HepG2 (cell line): ENCODE data around the gene ANAPC1. TPM values are rescaled to one million over a fixed set of nuclear protein-coding genes. Genes with fewer than 3 reads are reported as not detected.
"Not testable (repeated sequence)": the region's sequence is repeated elsewhere in the genome, so short reads cannot be mapped to it uniquely, and the experiment has no call there.

Experiments
- ATAC-seq: fragments of 200-7000 bp; cut with Tn5 transposase; 3 replicates; pipeline ENCODE4 v1.9.1; 2020; ENCODE audit warnings: mild to moderate bottlenecking, moderate library complexity
- BruUV-seq: library from RNA; stranded (reverse); fragments of 400-500 nt; replicated peaks from 2 replicates; lab custom pipeline; 2021; lab: Mats Ljungman, UMichigan
- CTCF ChIA-PET: fragments of 300-600 bp; formaldehyde crosslinking; extraction: SDS; loops from one replicate; lab custom pipeline; 2021; ENCODE audit warnings: low total read pairs, inconsistent platforms, low intra/inter-chr PET ratio; lab: Yijun Ruan, JAX
- POLR2A ChIA-PET: fragments of 350-600 bp; sonication (Branson Sonifier 250); formaldehyde crosslinking; loops from one replicate; lab custom pipeline; 2020; ENCODE audit warnings: antibody characterized with exemption, inconsistent platforms; lab: Yijun Ruan, JAX
- DNase-seq: peaks from one replicate; pipeline ENCODE4 v3.0.0-alpha.2; 2015; ENCODE audit warnings: low spot score
- FAIRE-seq: peaks from 3 replicates; lab custom pipeline; 2011; peaks lifted over from hg19 to GRCh38; lab: Jason Lieb, UNC
- H2AFZ ChIP-seq: one replicate; pipeline ENCODE4 v1.6.1; 2011; ENCODE audit warnings: low read length, inconsistent platforms
- H3K27ac ChIP-seq: fragments of 300-600 bp; 3 replicates; pipeline ENCODE4 v1.8.0; 2011; ENCODE audit warnings: mixed run types, mild to moderate bottlenecking, mixed read lengths, low read length, inconsistent platforms; ENCODE audit not compliant: insufficient read depth; ENCODE audit errors: extremely low read length
- H3K27me3 ChIP-seq, 2 experiments: fragments of 200-600 bp in 1 of 2; 2 replicates in 1 of 2; 3 replicates in 1 of 2; pipeline versions ENCODE4 v1.6.0 to v1.8.0; 2011; ENCODE audit warnings: low read length in 2 of 2, mild to moderate bottlenecking in 2 of 2, moderate library complexity in 2 of 2, inconsistent platforms in 1 of 2; ENCODE audit not compliant: insufficient read depth in 2 of 2, control insufficient read depth in 1 of 2
- H3K36me3 ChIP-seq, 2 experiments: fragments of 200-600 bp in 1 of 2; replicated peaks in 1 of 2; 2 replicates in 1 of 2; 3 replicates in 1 of 2; pipeline versions ENCODE4 v1.5.1 to v1.8.0; 2011; ENCODE audit warnings: low read length in 2 of 2, inconsistent platforms in 1 of 2; ENCODE audit not compliant: insufficient read depth in 2 of 2, control insufficient read depth in 1 of 2
- H3K4me1 ChIP-seq: 2 replicates; pipeline ENCODE4 v1.5.1; 2012; ENCODE audit warnings: low read length, inconsistent platforms; ENCODE audit not compliant: insufficient read depth
- H3K4me2 ChIP-seq: 2 replicates; pipeline ENCODE4 v1.6.0; 2011; ENCODE audit warnings: low read depth, low read length, inconsistent platforms
- H3K4me3 ChIP-seq, 3 experiments: fragments of 200-600 bp in 1 of 3; sonication (generic), shearing (Covaris generic) in 1 of 3; replicated peaks in 1 of 3; 2 replicates each; pipeline ENCODE4 v1.5.1; 2011 to 2016; ENCODE audit warnings: low read length in 3 of 3, inconsistent platforms in 2 of 3, low read depth in 2 of 3, mild to moderate bottlenecking in 2 of 3, control low read depth in 1 of 3, mixed read lengths in 1 of 3; ENCODE audit not compliant: insufficient read depth in 1 of 3
- H3K79me2 ChIP-seq: one replicate; pipeline ENCODE4 v1.6.1; 2011; ENCODE audit warnings: low read length, inconsistent platforms; ENCODE audit not compliant: insufficient read depth
- H3K9ac ChIP-seq: 2 replicates; pipeline ENCODE4 v1.6.0; 2011; ENCODE audit warnings: mild to moderate bottlenecking, low read depth, low read length, inconsistent platforms; ENCODE audit not compliant: insufficient read depth
- H3K9me3 ChIP-seq: 2 replicates; pipeline ENCODE4 v1.5.1; 2012; ENCODE audit warnings: mild to moderate bottlenecking, low read length
- H4K20me1 ChIP-seq: 2 replicates; pipeline ENCODE4 v1.6.0; 2011; ENCODE audit warnings: inconsistent platforms, mild to moderate bottlenecking, low read length, moderate library complexity; ENCODE audit not compliant: insufficient read depth
- STAG1 ChIP-seq: sonication (generic); formaldehyde crosslinking; IDR thresholded peaks from 2 replicates; pipeline ENCODE4 v1.4.0; 2020; ENCODE audit warnings: missing genetic modification reagents
- WGBS: methylation state at CpG from one replicate; pipeline ENCODE4 v1.1.6; 2017; ENCODE audit warnings: low lambda C conversion rate; 5-methylcytosine and 5-hydroxymethylcytosine counted together
- in situ Hi-C: cut with HindIII; loops from 2 replicates; pipeline ENCODE4 v1.10.0; 2017; ENCODE audit warnings: low pct_unique_long_range_greater_than_20kb; ENCODE audit not compliant: extremely low pct_ligation_motif_present
- intact Hi-C: fragments of 100-400 bp; cut with micrococcal nuclease; formaldehyde crosslinking; loops from one replicate; pipeline ENCODE4 v1.10.0; 2022; ENCODE audit not compliant: unreplicated experiment
- polyA plus RNA-seq, 8 experiments: library from polyadenylated mRNA; depleted of rRNA in 3 of 8; stranded (reverse) in 7 of 8; unstranded in 1 of 8; fragments of >200 nt; fragmentation: Illumina TruSeq in 4 of 8; extraction: Trizol in 4 of 8; gene quantifications; 2 replicates each; pipeline versions ENCODE4 v1.2.1 to v1.2.3, GENCODE V29; 2011 to 2016; ENCODE audit warnings: low read depth in 4 of 8, missing spikeins in 1 of 8, mixed read lengths in 1 of 8; ENCODE audit not compliant: insufficient read depth in 1 of 8
- total RNA-seq, 5 experiments: library from RNA; depleted of rRNA; stranded (reverse); fragments of >200 nt; fragmentation: Illumina TruSeq; extraction: Trizol; gene quantifications; 2 replicates each; pipeline ENCODE4 v1.2.3, GENCODE V29; 2016; ENCODE audit warnings: low read depth in 1 of 5

The ANAPC1 gene
- total and polyA plus RNA-seq, 2 of the 13 experiments (the other 11 are each of a cell fraction or from before 2014, with no cell fraction given): 50.0 to 89.7 TPM

DNA sequence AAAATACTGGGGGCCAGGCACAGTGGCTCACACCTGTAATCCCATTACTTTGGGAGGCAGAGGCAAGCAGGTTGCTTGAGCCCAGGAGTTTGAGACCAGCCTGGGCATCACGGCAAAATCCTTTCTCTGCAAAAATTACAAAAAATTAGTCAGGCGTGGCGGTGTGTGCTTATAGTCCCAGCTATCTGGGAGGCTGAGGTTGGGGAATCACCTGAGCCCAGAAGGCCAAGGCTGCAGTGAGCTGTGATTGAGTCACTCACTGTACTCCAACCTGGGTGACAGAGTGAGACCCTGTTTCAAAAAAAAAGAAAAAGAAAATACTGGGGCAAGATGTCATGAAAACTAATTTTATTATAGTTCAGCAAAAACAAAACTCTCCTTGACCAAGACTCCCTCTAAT, 24.0 kb downstream of the ANAPC1 start:
- BruUV-seq, ATAC-seq, intact Hi-C loops, H4K20me1 ChIP-seq, in situ Hi-C loops, CTCF ChIA-PET, H3K4me3 ChIP-seq, H3K9me3 ChIP-seq, FAIRE-seq, DNase-seq, H2AFZ ChIP-seq, H3K9ac ChIP-seq, H3K27me3 ChIP-seq, H3K79me2 ChIP-seq, H3K27ac ChIP-seq, H3K4me1 ChIP-seq, H3K4me2 ChIP-seq, POLR2A ChIA-PET: not testable (repeated sequence)
- 60% methylated on average over 3 of the region's 3 CpGs for WGBS
- H3K36me3 ChIP-seq: peaks cover 2 to 18% of the 10 kb centered on the region in 2 experiments; a peak in 3 of 5 replicates

GRCh38 chr2:111852544-111852943, 31.4 kb downstream of the ANAPC1 start:
- H3K9me3 ChIP-seq, H3K9ac ChIP-seq, intact Hi-C loops, H3K4me2 ChIP-seq, H3K4me1 ChIP-seq, H3K27me3 ChIP-seq, H3K27ac ChIP-seq, H3K79me2 ChIP-seq, ATAC-seq, H4K20me1 ChIP-seq, POLR2A ChIA-PET, CTCF ChIA-PET, H2AFZ ChIP-seq, in situ Hi-C loops, DNase-seq, BruUV-seq, H3K4me3 ChIP-seq, FAIRE-seq: not testable (repeated sequence)
- peaks cover 2 to 32% of the 10 kb centered on the region in 2 experiments; a peak in 4 of 5 replicates for H3K36me3 ChIP-seq
- 95% methylated on average over 3 of the region's 3 CpGs for WGBS

GRCh38 chr2:111850646-111851045, 33.3 kb downstream of the ANAPC1 start:
- H3K4me1 ChIP-seq, H3K9me3 ChIP-seq, H3K4me3 ChIP-seq, CTCF ChIA-PET, FAIRE-seq, H3K9ac ChIP-seq, H3K27ac ChIP-seq, in situ Hi-C loops, DNase-seq, H3K79me2 ChIP-seq, H3K27me3 ChIP-seq, POLR2A ChIA-PET, H4K20me1 ChIP-seq, intact Hi-C loops, H3K4me2 ChIP-seq, BruUV-seq, H2AFZ ChIP-seq: not testable (repeated sequence)
- 28% methylated on average over 4 of the region's 4 CpGs for WGBS
- ATAC-seq: peak; percentile 89
- H3K36me3 ChIP-seq: peaks cover 2 to 34% of the 10 kb centered on the region in 2 experiments; a peak in 4 of 5 replicates
- peak; percentile 52 for TF ChIP-seq STAG1 (CRISPR knock-in tag)
